GM18873 (cell line): ENCODE measurements around the gene HPCAL1.

Experiments
- ATAC-seq: cut with Tn5 transposase; IDR thresholded peaks from one replicate; pipeline ENCODE4 v1.9.1; 2021; ENCODE audit warnings: mild to moderate bottlenecking, moderate library complexity, moderate number of reproducible peaks; ENCODE audit not compliant: unreplicated experiment, low FRiP score

The HPCAL1 gene

DNA sequence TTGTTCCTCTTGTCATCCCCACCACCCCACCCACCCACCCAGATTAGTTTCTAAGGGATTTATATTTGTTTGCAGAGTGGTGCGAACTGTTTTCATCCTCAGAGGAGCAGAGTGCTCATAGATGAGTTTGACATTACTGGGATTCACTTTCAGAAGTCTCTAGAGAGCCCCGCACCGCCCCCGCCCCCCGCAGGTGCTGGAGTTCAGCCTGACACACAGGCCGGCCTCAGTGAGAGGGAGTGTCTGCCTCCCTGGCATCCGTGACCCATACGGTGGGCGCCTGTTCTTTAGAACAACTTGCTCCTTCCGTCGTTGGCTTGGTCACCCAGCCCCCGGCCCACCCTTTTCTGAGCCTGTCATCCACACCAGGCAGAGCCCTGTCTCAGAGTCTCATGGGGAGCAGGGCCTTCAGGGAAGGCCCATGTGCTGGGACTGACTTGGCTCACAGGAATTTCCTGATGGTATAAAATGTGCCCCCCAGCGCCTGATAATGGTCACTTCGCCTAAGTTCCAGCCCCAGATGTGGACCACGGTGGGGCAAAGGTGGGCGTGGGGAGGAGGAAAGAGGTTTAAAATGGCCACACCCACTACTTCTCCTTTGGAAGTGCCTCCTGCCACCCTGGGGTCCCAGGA lies 44.3 kb downstream of the HPCAL1 start:
- ATAC-seq = no peak

DNA sequence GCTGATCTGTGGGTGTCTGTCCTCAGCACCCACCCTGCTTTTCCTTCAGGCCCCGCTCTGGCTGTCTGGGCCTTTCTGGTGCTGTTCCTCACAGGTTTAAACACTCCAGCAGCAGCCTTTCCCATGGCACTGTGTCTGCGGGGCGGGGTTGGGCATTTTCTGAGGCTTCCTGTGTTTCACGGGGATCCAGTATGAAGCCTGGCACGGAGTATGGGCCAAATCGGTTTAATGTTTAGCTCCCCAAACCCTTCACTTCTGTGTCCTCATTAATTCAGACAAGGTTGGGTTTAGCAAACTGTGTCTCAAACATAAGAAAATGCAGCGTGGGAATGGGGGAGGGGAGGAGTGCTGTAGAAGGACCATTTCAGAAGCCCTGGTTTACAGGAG lies 44.9 kb downstream of the HPCAL1 start:
- no peak for ATAC-seq

DNA sequence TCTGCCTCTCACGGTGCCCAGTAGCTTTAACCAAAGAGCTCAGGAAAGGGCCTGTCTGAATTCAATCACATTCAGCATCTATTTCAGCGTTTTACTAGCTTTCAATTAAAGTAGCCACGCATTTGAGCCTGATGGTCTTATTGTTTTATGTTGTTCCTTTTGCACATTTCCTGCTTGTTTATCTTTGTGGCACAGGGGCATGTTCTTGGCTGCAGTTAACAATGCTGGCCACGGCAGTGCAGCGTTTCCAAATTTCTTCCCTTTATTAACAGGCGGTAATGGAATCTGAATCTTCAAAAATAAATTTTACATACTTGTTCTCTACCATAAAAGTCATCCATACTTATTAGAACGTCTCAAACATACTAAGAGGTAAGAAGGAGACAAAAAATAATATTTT lies 46.2 kb downstream of the HPCAL1 start:
- no peak for ATAC-seq

DNA sequence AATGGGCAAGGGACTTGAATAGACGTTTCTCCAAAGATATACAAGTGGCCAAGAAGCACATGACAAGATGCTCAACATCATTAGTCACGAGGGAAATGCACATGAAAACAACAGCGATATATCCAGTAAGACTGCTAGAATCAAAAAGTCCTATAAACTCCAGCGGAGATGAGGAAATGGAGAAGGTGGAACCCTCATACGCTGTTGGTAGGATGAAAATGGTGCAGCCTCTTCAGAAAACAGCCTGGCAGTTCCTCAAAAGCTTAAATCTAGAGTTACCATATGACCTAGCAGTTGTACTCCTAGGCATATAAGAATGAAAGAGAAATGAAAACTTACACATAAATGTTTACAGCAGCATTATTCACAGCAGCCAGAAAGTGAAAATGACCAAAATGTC lies 48.1 kb downstream of the HPCAL1 start:
- ATAC-seq = no peak

DNA sequence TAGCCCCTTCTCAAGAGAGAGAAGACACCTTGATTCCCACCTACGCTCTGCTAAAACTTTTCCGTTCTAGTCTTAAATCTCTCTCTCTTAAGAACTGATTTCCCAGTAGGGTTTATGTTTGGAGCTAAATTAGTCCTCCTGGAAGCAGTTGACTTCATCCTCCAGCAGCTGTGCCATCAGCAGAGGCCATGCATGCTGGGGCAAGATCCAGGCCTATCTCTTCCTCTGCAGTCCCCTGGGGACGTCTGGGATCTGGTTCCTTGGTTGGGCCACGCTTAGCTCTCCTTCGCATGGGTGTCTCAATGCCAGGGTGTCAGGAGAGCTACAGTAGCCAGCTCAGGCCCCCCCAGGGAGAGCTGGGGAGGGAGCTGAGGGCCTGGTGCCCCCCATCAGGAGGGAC lies 49.7 kb downstream of the HPCAL1 start:
- ATAC-seq = no peak

DNA sequence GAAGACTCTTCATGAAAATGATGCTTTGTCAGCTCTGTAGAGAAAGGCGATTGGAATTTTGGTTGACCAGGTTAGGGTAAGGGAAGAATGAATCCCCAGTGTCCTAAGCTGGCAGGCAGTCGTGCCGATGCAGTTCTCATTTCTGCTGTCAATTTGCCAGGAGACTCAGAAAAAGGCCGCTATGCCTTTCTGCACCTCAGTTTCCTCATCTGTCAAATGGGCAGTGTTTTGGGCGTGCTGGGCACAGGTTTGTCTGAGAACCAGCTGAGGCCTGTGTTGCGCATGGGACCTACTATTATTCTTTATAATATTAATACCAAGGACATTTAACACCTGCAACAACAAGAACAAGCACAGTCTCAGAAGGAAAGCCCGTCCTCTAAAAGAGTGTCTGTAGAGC lies 50.3 kb downstream of the HPCAL1 start:
- no peak for ATAC-seq

DNA sequence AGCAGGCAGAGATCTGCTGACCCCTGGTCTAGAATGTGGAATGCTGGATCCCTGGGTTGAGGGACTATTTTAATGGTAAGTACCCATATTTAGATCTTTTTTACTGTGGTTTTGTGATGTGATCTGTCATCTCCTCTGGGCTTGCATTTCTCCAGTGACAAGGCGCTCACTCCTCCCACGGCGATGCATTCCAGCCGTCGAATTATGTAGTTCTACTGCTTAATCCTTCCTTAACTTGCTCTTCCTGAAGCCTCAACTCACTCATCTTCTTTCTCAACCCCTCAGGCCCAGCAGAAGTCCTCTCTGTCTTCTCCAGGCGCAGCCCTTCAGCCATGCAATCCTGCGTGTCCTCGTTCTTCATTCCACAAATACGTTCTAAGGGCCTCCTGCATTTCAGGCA lies 51.2 kb downstream of the HPCAL1 start:
- ATAC-seq = no peak

DNA sequence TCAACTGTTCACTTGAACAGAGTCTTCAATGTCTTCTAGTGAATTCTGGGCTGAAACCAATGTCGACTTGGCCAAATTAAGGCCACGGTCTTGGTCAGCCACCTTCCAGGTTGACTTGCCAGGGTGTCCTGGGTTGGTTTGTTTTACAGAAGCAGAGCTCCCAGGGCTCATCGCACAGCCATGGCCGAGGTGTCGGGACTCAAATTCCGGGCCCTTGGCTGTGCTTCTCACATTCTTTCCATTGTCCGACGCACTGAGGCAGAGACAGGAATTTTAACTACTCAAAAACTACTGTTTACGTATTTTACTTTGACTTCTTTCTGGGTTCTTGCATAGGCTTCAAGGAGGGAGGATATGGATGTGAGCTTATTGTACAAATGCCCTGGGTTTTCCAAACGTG lies 51.7 kb downstream of the HPCAL1 start:
- ATAC-seq = no peak

DNA sequence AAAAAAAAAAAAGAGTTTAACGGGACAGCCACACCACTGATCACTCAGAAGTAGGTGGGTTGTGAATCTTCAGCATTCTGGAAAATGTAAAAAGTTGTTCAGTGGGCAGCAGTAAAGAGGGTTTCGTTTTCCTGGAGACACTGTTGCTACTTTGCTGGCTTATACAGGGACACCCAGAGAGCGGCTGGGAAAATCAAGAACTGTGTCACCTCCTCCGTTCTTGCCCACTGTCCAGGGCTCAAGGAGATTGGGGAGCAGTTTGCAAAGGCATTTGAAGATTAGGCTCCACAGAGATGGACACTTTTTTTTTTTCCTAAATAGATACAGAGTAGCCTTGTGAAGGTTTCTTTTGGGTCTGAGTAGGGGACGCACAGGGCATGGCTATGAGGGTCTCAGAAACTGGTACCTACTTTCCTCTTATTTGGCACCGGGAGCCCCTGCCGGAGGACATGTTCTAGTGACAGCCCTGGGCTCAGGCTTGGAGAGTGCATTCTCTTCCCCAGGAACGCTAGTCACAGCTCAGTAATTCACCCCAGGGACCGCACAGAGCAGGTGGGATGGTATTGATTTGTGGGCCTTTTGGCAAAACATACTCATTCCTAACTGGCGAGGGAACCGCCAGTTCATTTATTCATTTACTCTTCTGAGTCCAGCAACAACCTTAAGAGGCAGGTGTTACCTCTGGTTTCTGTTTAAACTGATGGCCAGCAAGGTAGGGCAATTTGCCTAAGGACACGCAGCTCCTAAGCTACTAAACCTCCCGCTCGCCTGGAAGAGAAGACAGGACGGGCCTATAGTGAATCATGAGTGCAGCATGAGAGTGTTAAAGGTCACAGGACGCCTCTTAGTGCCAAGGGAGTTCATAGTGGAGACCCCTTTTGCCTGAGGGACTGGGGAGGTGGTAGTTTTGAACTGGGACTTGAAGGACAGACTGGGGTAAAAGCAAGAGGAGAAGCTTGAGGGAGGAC lies 53.1 kb downstream of the HPCAL1 start:
- no peak for ATAC-seq

DNA sequence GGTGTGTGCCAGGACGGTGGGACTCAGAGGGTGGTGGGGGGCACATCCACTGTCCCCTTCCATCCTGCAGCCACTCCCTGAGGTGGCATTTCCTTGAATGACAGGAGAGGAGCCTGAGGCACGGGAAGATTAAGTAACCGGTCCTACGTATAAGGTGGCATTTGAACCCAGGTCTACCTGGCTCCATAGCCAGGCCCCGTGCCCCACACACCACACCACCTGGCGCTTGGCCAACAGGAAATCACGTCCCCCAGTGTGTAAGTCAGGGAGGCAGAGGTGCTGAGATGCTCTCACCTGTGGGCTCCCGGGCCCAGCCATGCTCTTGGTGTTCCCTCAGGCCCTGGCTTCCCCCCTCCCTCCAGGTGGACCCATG lies 53.7 kb downstream of the HPCAL1 start:
- no peak for ATAC-seq

DNA sequence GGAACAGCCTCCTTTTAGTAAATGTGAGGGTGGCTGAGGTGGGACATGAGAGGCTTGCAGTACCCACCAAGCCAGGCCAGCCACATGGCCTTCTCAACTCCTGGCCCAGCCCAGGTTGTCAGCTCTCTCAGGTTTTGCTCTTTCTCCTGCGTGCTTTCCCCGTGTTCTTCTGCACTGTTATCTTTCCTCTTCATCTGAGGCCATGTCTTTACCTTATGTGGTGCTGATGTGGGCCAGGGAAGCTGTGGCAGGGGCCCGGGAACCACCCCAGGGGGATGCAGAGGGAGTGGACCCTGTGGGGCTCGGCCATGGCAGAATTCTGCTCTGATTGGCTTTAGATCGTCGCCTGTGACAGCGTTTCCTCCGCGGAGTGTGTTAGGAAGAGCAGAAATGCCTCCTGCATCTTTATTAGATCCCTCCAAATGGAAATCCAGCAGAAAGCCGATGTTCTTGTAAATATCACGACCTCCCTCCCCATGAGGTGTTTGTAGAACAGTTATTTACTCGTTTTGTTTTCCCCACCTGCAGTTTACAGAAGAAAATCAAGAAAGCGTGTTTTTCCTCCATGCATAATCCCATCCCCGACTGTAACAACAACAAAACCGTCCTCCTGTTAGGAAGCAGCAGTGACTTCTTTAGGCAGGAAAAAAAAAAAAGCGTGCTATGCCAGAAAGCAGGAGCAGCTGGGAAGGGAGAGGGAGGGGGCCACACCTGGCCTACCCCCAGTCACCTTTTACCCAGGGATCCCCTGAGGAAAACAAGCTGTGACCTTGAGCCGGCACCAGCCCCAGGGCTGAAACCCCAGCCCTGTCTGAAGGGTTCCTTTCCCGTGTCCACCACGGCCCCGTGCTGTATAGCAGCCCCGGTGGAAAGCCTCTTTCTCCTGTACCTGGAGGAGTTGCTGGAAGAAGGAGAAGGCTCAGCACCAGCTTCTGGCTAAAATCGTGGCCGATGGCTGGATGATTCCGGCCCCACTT lies 54.8 kb downstream of the HPCAL1 start:
- ATAC-seq = no peak

DNA sequence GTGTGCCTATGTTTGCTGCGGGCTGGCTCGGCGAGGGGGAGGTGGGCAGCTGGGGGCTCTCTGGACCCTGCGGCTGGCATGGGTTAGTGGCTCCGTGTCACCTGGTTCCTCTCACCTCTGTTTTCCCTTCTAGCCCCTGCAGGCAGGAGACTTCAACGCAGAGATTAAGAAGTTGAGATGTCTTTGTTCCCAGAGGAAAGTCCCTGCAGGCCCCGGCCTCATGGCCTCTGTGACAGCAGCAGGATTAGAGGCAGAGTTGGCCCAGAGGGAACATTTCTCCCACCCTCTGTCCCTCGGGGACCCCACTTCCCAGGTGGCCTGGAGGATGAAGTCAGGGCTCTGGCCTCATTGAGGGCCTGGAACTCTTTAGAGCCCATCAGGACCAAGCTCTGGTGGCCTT lies 56.5 kb downstream of the HPCAL1 start:
- ATAC-seq = no peak

DNA sequence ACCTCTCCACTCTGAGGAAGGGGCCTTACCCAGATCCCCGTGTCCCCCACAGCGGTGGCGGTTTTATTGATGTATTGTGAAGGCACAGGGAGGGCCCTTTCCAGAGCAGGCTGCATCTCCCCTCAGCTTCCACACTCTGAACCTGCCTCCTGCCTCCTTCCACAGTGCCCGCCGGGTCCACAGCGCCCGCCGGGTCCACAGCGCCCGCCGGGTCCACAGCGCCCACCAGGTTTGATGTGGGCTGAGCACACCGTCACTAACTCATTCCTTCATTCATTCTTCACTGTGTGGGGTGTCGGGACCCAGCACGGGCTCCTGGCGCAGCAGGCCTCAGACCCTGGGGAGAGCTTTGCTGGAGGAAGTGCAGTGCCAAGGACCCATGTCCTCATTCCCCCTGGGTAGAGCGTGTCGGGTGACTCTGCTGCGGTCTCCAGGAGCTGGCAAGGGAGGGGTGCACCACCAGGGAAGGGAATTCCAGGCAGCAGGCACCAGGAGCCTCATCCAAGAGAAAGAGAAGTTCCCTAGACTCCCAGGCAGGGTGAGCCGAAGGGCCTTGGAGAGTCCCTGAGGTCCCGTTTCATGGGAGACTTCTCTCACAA lies 57.1 kb downstream of the HPCAL1 start:
- no peak for ATAC-seq

DNA sequence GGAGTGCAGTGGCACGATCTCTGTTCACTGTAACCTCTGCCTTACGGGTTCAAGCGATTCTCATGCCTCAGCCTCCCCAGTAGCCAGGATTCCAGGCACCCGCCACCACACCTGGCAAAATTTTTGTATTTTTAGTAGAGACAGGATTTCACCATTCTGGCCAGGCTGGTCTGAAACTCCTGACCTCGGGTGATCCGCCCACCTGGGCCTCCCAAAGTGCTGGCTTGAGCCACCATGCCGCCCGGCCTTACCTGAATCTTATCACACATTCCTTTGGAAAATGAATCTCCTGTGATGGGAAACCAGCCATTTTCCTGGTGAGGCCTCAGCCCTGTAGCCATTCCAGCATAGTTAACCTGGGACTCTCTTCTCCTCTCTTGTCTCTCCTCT lies 57.8 kb downstream of the HPCAL1 start:
- no peak for ATAC-seq

DNA sequence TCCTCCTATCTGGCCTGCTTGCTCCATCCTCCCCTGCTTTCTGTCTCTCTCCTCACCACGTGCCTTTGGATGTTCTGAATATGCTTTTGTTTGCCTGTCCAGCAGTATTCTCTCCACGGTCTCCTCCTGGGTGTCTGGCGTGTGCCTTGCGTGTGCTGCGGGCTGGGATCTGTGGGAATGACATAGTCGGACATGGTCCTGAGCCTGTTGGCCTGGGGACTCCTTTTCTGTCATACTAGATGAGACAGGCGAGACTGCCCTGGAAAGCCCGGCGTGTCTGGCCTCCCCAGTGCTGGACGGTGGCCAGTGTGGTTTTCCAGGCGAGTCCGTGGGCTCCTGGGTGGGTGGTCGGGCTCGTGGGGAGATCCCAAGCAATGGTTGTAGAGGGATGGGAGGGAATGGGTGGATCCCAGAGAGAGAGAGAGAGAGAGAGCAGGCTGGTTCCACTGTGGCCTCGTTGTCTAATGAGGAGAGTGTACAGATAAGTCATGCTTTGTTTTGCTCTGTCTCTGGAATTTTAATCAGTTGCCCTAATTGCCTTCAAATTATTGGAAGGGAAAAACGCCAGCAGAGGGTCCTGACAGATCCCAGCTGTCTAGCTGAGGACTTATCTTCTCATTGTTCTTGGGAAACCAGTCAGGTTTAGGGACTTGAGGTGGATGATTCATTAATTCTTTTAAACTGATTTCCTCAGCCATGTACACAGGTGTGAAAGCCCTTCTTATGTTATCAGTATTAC lies 58.3 kb downstream of the HPCAL1 start:
- no peak for ATAC-seq

DNA sequence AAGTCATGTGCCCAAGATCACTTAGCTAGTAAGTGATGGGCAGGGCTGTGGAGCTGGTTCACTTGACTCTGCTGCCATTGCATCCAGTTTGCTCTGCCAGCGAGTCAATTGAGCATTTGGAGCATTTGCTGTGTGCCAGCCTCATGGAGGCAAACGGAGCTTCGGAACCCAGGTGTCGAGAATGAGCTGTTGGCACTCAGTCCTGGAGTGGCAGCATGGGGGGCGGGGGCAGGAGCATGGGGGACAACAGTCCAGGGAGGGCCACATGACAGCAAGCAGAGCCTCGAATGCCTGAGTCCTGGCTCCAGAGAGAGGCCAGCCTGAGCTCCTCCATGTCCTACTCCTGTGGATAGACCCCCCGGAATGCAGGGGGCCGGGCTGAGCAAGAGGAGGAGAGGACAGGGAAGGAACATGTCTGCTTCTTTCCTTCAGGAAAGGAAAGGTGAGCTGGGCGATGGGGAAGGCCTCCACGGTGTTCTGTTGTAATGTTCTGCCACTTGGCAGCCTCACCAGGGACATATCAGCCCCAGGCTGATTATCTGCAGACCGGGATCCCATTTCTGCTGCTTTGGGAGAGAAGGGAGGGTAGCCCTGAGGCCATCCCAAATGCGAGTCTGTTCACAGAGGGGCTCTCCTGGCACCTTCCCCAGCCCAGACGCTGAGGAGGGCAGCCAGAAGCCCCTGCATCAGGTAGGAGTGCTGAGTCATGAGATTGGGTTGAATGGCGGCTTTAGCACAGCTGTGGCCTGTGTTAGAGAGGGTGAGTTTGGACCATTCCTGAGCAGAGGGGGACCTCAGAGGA lies 59.6 kb downstream of the HPCAL1 start:
- no peak for ATAC-seq

DNA sequence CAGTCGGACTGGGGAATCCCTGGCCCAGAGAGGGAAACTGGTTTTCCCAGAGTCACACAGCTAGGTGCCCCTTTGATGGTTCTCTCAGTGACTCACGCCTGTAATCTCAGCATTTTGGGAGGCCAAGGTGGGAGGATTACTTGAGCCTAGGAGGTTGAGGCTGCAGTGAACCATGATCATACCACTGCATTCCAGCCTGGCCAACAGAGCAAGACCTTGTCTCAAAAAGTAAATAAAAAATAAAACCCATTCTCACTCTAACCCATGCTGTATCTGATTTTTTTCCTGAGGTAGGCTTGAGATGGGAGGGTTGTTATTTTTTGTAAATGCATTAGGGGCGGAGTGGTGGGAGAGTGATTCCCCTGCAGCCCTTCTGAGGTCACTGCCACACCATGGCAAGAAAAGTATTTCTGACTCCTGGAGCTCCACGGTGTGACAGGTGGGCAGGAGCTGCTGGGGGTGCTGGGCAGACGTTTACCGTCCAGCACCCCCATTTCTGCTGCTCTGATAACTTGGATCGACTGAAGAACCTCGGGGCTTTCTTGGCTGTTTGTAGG lies 60.3 kb downstream of the HPCAL1 start:
- no peak for ATAC-seq

DNA sequence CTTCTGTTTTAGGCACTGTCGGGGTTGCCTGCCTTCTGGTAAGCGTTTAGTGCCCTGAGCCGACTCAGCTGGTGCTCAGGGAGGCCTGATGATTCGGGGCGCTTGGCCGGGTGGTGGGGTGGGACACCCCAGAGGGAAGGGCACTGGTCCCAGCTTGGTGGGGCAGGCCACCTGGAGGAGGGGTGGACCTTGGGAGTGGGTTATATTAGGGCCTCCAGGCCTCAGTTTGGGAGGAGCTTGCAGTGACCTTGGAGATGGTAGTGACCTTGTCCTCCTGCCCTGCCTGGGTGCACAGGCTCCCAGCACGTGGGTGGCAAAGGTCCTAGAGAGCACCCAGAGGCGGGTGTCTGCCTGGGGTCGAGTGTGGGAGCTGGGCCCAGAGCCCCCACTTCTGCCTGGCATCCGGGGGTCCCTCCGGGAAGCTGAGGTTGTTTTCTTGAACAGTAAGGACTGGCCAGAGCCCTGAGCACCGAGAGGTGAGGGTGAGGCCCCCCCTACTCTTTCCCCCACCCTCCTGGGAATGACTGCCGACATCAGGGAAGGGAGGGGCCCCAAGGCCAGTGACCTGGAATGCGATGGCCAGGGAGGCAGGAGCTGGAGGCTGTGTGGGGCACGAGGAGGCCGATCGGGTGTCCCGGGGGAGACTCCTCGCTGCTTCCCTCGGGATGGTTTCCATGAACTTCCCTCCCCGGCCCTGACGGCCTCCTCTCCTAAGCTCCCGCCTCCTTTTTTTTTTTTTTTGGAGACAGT lies 61.3 kb downstream of the HPCAL1 start:
- ATAC-seq = no peak
